Loucy (cell line): Measurements from ENCODE around the gene MTFR1L.

Experiments used
- H2AFZ ChIP-seq: fragments of 200-600 bp; sonication (generic); 2 replicates; pipeline ENCODE4 v1.6.0; 2016; ENCODE audit warnings: antibody characterized with exemption, mild to moderate bottlenecking, low read length, moderate library complexity
- H3F3A ChIP-seq: fragments of 200-600 bp; 2 replicates; pipeline ENCODE4 v1.6.0; 2016; ENCODE audit warnings: antibody characterized with exemption, low read depth, mild to moderate bottlenecking
- H3K27me3 ChIP-seq: fragments of 200-600 bp; sonication (generic); 2 replicates; pipeline ENCODE4 v1.6.1; 2014; ENCODE audit warnings: low read length, mild to moderate bottlenecking; ENCODE audit not compliant: insufficient read depth, poor library complexity, severe bottlenecking
- H3K36me3 ChIP-seq: fragments of 200-600 bp; sonication (generic); 2 replicates; pipeline ENCODE4 v1.6.1; 2016; ENCODE audit warnings: low read length; ENCODE audit not compliant: insufficient read depth
- H3K4me1 ChIP-seq: fragments of 200-600 bp; sonication (generic); 2 replicates; pipeline ENCODE4 v1.5.1; 2014; ENCODE audit warnings: low read length, mild to moderate bottlenecking; ENCODE audit not compliant: insufficient read depth, poor library complexity, severe bottlenecking
- H3K4me2 ChIP-seq: fragments of 200-600 bp; sonication (generic); 2 replicates; pipeline ENCODE4 v1.6.0; 2014; ENCODE audit warnings: antibody characterized with exemption, low read length, low read depth, mild to moderate bottlenecking; ENCODE audit not compliant: poor library complexity, severe bottlenecking
- H3K4me3 ChIP-seq: fragments of 200-600 bp; sonication (generic); 2 replicates; pipeline ENCODE4 v1.5.1; 2014; ENCODE audit warnings: low read length, mild to moderate bottlenecking, mixed read lengths; ENCODE audit not compliant: poor library complexity, severe bottlenecking
- H3K79me2 ChIP-seq: fragments of 200-600 bp; sonication (generic); 2 replicates; pipeline ENCODE4 v1.6.1; 2014; ENCODE audit warnings: low read length; ENCODE audit not compliant: insufficient read depth
- H3K9ac ChIP-seq: fragments of 200-600 bp; sonication (generic); 2 replicates; pipeline ENCODE4 v1.6.0; 2014; ENCODE audit warnings: mild to moderate bottlenecking, low read depth, low read length, moderate library complexity; ENCODE audit not compliant: poor library complexity, severe bottlenecking
- H3K9me2 ChIP-seq: fragments of 200-600 bp; sonication (generic); replicated peaks from 2 replicates; pipeline ENCODE4 v1.6.1; 2016; ENCODE audit warnings: low read depth, low read length, mixed read lengths
- H3K9me3 ChIP-seq: fragments of 200-600 bp; sonication (generic); 2 replicates; pipeline ENCODE4 v1.6.1; 2014; ENCODE audit warnings: mild to moderate bottlenecking, antibody characterized with exemption, low read length, low read depth; ENCODE audit not compliant: insufficient read depth
- H4K20me1 ChIP-seq: fragments of 200-600 bp; sonication (generic); 2 replicates; pipeline ENCODE4 v1.6.0; 2014; ENCODE audit warnings: antibody characterized with exemption, low read length, mild to moderate bottlenecking; ENCODE audit not compliant: insufficient read depth, poor library complexity, severe bottlenecking
- CTCF ChIP-seq: fragments of 200-600 bp; sonication (generic); conservative IDR thresholded peaks from 2 replicates; pipeline ENCODE4 v1.5.1; 2014; ENCODE audit warnings: mild to moderate bottlenecking, antibody characterized with exemption, low read length
- EZH2phosphoT487 ChIP-seq: fragments of 200-600 bp; IDR thresholded peaks from 2 replicates; pipeline ENCODE4 v1.6.1; 2018; ENCODE audit warnings: antibody characterized with exemption, mild to moderate bottlenecking, moderate library complexity, borderline replicate concordance

Gene MTFR1L

DNA sequence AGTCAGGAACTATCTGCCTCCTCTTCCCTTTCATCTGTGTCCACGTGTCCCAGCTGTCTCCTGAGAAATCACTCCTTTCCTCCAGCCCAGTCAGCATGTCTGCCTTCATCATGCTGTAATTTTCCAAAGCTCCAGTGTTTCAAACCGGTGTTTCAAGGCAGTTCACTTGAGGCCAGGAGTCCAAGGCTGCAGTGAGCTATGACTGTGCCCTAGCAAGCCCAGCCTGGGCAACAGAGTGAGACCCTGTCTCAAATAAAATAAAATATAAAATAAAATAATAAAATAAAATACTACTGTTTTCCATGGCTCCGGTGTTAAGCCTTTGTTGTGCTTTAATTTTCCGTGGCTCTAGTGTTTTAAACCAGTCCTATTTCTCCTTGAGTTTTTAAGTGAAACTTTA, 27.6 kb upstream of the MTFR1L start:
- H3K36me3 ChIP-seq, result no peaks in the 10 kb centered on the region
- H3F3A ChIP-seq, result no peaks in the 10 kb centered on the region
- H3K9ac ChIP-seq, result no peak overlapping the region
- H3K4me1 ChIP-seq, result no peaks in the 10 kb centered on the region
- no peaks in the 10 kb centered on the region for H3K27me3 ChIP-seq
- H3K79me2 ChIP-seq, result no peaks in the 10 kb centered on the region
- H3K9me2 ChIP-seq, result no peaks in the 10 kb centered on the region
- H4K20me1 ChIP-seq, result no peaks in the 10 kb centered on the region
- H2AFZ ChIP-seq, result no peak overlapping the region
- H3K4me2 ChIP-seq, result no peak overlapping the region
- no peaks in the 10 kb centered on the region for H3K9me3 ChIP-seq
- no peak overlapping the region for H3K4me3 ChIP-seq
- no peak for TF ChIP-seq CTCF
- TF ChIP-seq EZH2phosphoT487, result no peak

DNA sequence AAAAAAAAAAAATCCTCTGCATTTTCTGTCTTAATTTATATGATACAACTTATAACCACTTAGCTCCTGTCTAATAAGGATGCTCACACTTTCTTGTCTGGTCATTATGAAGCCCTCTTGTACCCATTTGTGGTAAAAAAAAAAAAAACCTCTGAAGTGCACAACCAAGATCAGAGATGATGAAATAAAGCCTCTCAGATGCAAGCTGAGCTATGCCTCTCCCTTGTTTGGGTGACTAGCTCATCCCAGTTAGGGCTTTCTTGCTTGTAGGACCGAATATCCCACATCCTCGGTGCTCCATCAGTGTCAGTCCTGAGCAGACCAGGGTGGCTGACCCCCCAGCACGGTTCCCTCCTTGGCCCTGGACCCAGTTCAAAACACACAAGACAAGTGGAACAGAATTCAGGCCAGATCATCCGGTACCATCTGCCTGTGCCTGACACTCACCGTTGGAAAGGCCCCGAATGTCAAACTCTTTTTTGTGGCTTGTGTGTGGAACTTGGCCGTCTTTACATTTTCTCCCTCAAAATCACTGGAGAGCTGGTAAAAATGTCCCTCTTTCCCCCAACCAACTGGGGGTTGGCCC, 26.1 kb upstream of the MTFR1L start:
- H3K9me2 ChIP-seq, result no peaks in the 10 kb centered on the region
- no peak overlapping the region for H3K4me2 ChIP-seq
- no peaks in the 10 kb centered on the region for H4K20me1 ChIP-seq
- no peak overlapping the region for H3K4me3 ChIP-seq
- no peaks in the 10 kb centered on the region for H3K9me3 ChIP-seq
- no peaks in the 10 kb centered on the region for H3K79me2 ChIP-seq
- no peak overlapping the region for H2AFZ ChIP-seq
- no peak for TF ChIP-seq EZH2phosphoT487
- TF ChIP-seq CTCF, result no peak
- no peaks in the 10 kb centered on the region for H3F3A ChIP-seq
- no peaks in the 10 kb centered on the region for H3K4me1 ChIP-seq
- no peak overlapping the region for H3K9ac ChIP-seq
- no peaks in the 10 kb centered on the region for H3K36me3 ChIP-seq
- no peaks in the 10 kb centered on the region for H3K27me3 ChIP-seq

GRCh38 chr1:25794325-25794724, 25.4 kb upstream of the MTFR1L start:
- Histone ChIP-seq H3K9me2 (no peaks in the 10 kb centered on the region), H3K4me1 (no peaks in the 10 kb centered on the region), H2AFZ (no peak overlapping the region), H3K9me3 (no peaks in the 10 kb centered on the region), H3K27me3 (no peaks in the 10 kb centered on the region), H3F3A (no peaks in the 10 kb centered on the region), H4K20me1 (no peaks in the 10 kb centered on the region), H3K4me3 (no peak overlapping the region), H3K79me2 (no peaks in the 10 kb centered on the region), H3K36me3 (no peaks in the 10 kb centered on the region), H3K4me2 (no peak overlapping the region), H3K9ac (no peak overlapping the region)
- TF ChIP-seq CTCF (no peak), EZH2phosphoT487 (no peak)
